GM12878 (cell line): Measurements from ENCODE around the gene DDX19B. TPM values are rescaled to one million over a fixed set of nuclear protein-coding genes. Genes with fewer than 3 reads are reported as not detected.

Experiments
- ATF7 ChIP-seq: fragments of 450-650 bp; IDR thresholded peaks from 2 replicates; pipeline ENCODE4 v1.6.1; 2016; ENCODE audit warnings: low read depth, mild to moderate bottlenecking
- CUX1 ChIP-seq: IDR thresholded peaks from 2 replicates; pipeline ENCODE4 v1.6.1; 2012; ENCODE audit warnings: improper control_type of control experiment, low read depth, low read length; ENCODE audit not compliant: insufficient replicate concordance
- GABPA ChIP-seq: IDR thresholded peaks from 2 replicates; pipeline ENCODE4 v1.6.1; 2014; ENCODE audit warnings: antibody characterized with exemption, low read depth, mild to moderate bottlenecking, inconsistent platforms
- IRF4 ChIP-seq: IDR thresholded peaks from 2 replicates; pipeline ENCODE4 v1.6.1; 2011; ENCODE audit warnings: low read depth, low read length
- MAX ChIP-seq: IDR thresholded peaks from 2 replicates; pipeline ENCODE4 v1.6.1; 2012; ENCODE audit warnings: low read depth, low read length, improper control_type of control experiment
- MLLT1 ChIP-seq: fragments of 450-650 bp; IDR thresholded peaks from 2 replicates; pipeline ENCODE4 v1.6.1; 2016; ENCODE audit warnings: mild to moderate bottlenecking
- NFYB ChIP-seq: IDR thresholded peaks from 2 replicates; pipeline ENCODE4 v1.6.1; 2011; ENCODE audit warnings: low read depth, mild to moderate bottlenecking, low read length, improper control_type of control experiment, moderate library complexity; ENCODE audit not compliant: insufficient read depth
- POLR2AphosphoS2 ChIP-seq: IDR thresholded peaks from 2 replicates; pipeline ENCODE4 v1.6.1; 2011; ENCODE audit warnings: low read depth, mild to moderate bottlenecking, low read length, improper control_type of control experiment, moderate library complexity
- STAT1 ChIP-seq: fragments of 450-650 bp; conservative IDR thresholded peaks from 2 replicates; pipeline ENCODE4 v1.6.1; 2014; ENCODE audit warnings: antibody characterized with exemption, mild to moderate bottlenecking
- TCF3 ChIP-seq: IDR thresholded peaks from 2 replicates; pipeline ENCODE4 v1.6.1; 2012; ENCODE audit warnings: low read depth, mild to moderate bottlenecking, low read length, borderline replicate concordance; ENCODE audit not compliant: insufficient read depth
- TCF7 ChIP-seq: IDR thresholded peaks from 2 replicates; pipeline ENCODE4 v1.6.1; 2014; ENCODE audit warnings: antibody characterized with exemption, borderline replicate concordance
- USF2 ChIP-seq: IDR thresholded peaks from 2 replicates; pipeline ENCODE4 v1.6.1; 2011; ENCODE audit warnings: low read depth, low read length, improper control_type of control experiment, borderline replicate concordance
- ZBED1 ChIP-seq: IDR thresholded peaks from 2 replicates; pipeline ENCODE4 v1.6.1; 2016; ENCODE audit warnings: borderline replicate concordance
- ZNF592 ChIP-seq: fragments of 450-650 bp; IDR thresholded peaks from 2 replicates; pipeline ENCODE4 v1.6.1; 2017; ENCODE audit warnings: mild to moderate bottlenecking, moderate library complexity
- ZSCAN29 ChIP-seq: fragments of 450-650 bp; IDR thresholded peaks from 2 replicates; pipeline ENCODE4 v1.6.1; 2017; ENCODE audit warnings: mild to moderate bottlenecking, moderate library complexity
- polyA plus RNA-seq, 11 experiments: library from polyadenylated mRNA; depleted of rRNA in 4 of 11; unstranded in 6 of 11; stranded (reverse) in 5 of 11; fragments of >200 nt; fragmentation: Nextera tagmentation in 4 of 11; fragmentation: Illumina TruSeq in 1 of 11; extraction: Ambion mirVana in 4 of 11; extraction: Trizol in 1 of 11; gene quantifications; 1 replicate in 1 of 11; 2 replicates in 10 of 11; pipeline versions ENCODE4 v1.2.1 to v1.2.3, GENCODE V29; 2011 to 2016; ENCODE audit warnings: inconsistent platforms in 2 of 11, missing spikeins in 2 of 11, low read depth in 1 of 11
- total RNA-seq, 4 experiments: library from RNA; depleted of rRNA in 3 of 4; stranded (reverse); fragments of >200 nt in 3 of 4; fragmentation: Illumina TruSeq in 1 of 4; extraction: Trizol in 1 of 4; gene quantifications; 2 replicates each; pipeline versions ENCODE4 v1.2.1 to v1.2.3, GENCODE V29; 2013 to 2021

Gene DDX19B
- total and polyA plus RNA-seq, 10 of the 15 experiments (the other 5 are each of a cell fraction or from before 2014, with no cell fraction given) = 14.1 to 69.1 (median 42.5) TPM

GRCh38 chr16:70289229-70290094 lies 9.5 kb upstream of the DDX19B start, which contains the start of gene AARS1 (continued):
- TF ChIP-seq CUX1 (no peak), ZBED1 (no peak), USF2 (peak; percentile 46; the same call in 1 of the 2 replicates), ATF7 (peak; percentile 80), TCF3 (peak; percentile 57; the same call in 1 of the 2 replicates), POLR2AphosphoS2 (peak; percentile 75; the same call in 1 of the 2 replicates), NFYB (peak; percentile 96), TCF7 (no peak), GABPA (no peak), ZNF592 (no peak), MLLT1 (peak; percentile 22; the same call in 1 of the 2 replicates), STAT1 (no peak), IRF4 (no peak), MAX (peak; percentile 36; the same call in 1 of the 2 replicates), ZSCAN29 (no peak)
